Dermis blood vessel endothelial cell (primary cell): Measurements from ENCODE around the gene IMPDH1. TPM values are rescaled to one million over a fixed set of nuclear protein-coding genes. Genes with fewer than 3 reads are reported as not detected.

ENCODE experiments used
- DNase-seq: peaks from one replicate; pipeline ENCODE4 v3.0.0; 2010
- total RNA-seq: library from RNA; depleted of rRNA; stranded (reverse); fragments of >200 nt; gene quantifications from 2 replicates; pipeline ENCODE4 v1.2.3, GENCODE V29; 2014

IMPDH1 gene
- total RNA-seq, 1 donor from 2014 or later: 59.6 TPM

- DNase-seq: peak; percentile 59
Observed at GRCh38 chr7:128405471-128406313, 4.1 kb downstream of the IMPDH1 start.

DNA sequence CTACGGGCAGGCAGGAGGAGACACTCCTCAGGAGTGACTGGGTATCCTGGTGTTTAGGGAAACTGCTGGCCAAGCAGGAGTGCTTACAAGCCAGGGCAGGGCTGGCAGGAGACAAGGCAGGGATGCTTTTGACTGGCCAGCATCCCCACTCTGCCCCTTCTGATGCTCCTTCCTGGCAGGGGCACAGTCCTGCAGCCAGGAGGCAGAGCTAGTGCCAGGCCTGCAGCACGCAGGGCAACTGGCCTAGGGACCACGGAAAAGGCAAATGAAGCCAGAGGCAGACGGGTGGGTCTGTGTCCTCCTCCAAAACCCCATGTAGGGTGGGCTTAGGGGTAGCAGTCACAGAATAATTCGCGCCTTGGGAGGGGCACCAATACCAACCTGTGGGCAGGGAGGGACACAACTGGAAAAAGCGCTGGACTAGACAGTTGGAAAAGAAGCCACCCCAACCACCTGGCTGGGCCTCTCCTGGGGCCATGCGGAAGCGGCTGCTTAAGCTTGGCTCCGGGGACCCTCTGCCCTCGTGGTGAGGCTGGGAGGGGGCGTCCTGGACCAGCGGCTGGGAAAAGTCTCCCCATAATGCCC is 4.8 kb downstream of the IMPDH1 start:
- peak; percentile 37 for DNase-seq

DNA sequence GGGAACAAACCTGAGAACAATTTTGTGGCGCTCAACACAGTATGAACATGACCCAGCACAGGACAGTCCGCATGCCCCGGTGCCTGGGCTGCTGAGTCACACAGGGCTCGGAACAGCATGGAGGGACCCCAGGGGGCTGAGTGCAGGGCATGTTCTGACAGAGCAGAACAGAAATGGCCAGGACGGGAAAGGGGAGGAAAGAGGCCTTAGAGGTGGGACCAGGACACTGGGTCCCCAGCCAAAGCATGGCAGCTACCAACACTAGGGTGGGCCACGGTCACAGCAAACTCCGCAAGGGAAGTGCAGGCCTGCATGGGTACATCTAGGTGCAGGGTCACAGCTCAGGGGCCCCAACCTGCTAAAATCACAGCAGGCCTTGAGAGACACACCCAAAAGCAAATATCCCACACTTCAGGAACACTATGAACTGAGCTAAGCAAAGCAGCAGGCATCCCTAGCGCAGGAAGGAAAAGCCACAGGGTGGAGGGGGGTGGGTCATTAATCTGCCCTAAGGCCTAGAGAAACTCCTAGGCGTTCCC is 5.6 kb downstream of the IMPDH1 start:
- DNase-seq: no peak

DNA sequence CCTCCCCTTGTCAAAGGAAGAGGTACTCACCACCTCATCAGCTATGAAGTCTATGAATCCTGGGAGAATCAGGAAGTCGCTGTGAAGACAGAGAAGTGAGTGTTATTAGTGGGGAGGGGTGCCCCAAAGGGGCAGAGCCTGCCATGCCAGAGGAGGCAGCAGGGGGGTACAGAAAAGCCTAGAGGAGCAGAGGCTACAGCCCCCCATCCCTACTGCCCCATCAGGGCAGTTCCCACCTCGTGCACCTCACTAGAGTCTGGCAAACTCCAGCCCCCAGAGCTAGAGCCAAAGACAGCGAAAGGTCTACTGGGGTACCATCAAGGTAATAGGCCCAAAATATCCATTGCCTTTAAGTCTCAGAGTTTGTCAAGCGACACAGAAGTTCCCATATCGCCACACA is 6.1 kb downstream of the IMPDH1 start:
- DNase-seq: no peak

DNA sequence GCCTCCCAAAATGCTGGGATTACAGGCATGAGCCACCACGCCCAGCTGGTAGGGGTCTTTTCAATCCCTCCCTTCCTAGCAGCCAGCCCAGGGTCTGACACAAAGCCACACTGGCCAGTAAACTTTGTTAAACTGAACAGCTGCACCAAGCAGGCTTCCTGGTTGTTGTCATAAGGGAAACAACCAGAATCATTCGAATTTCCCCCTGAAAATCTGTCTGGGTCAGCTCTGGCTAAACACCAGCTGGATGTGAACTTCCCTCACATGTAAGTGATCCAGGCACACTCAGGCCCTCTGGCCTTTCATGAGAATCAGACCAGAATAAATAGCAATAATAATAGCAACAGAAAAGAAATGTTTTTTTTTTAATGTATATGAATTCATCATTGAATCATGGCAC is 7.4 kb downstream of the IMPDH1 start:
- DNase-seq: peak; percentile 41

GRCh38 chr7:128400566-128400965 is 9.2 kb downstream of the IMPDH1 start:
- DNase-seq: no peak

DNA sequence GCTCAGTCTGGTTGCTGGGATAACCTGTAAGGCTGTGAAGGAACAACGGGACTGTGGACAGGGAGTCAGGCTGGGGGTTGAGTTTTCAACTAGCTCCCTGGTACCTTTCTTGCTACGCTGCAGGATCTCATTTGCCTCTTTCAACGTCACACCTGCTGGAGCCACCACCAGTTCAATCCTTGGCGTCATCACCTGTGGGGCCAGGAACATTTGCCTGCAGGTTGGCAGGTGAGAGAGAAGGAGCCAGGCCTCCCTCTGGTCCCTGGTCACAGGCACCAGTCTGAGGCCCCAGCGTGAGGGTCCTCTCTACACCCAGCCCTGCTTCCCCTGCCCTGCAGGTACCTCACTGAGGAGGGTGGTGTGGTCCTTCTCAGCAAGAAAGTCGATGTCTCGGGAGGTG is 9.8 kb downstream of the IMPDH1 start:
- DNase-seq: no peak

- DNase-seq: no peak
Observed at GRCh38 chr7:128398841-128399135, 11.0 kb downstream of the IMPDH1 start.

DNA sequence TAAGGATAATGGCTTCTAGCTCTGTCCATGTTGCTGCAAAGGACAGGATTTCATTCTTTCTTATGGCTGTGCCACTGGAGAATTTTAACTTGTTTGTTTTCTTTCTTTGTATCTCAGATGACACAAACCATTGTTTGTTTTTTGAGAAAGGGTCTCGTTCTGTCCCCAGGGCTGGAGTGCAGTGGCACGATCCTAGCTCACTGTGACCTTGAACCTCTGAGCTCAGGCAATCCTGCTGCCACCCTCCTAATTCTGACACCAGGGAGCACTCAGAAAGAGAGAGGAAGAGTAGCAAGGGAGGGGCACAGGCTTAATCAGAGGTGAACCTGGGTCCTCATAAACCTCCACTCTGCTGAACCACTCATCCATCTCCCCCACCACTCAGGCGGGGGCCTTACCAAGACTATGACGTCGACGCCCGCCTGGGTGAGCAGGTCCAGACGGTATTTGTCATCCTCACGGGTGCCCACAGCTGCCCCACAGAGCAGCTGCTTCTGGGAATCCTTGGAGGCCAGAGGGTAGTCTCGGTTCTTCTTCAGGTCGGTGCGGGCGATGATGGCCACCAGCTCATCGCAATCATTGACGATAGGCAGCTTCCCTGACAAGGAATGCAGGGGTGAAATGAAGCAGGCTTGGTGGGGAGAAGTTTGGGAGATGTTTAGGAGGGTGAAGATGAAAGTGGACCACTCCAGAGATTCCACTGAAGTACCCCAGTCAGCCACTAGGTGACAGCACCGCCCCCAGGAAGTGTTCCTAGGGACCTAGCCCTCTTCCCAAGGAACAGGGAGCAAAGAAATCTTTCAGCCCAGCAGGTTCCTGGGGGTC is 11.6 kb downstream of the IMPDH1 start:
- DNase-seq: peak; percentile 68

DNA sequence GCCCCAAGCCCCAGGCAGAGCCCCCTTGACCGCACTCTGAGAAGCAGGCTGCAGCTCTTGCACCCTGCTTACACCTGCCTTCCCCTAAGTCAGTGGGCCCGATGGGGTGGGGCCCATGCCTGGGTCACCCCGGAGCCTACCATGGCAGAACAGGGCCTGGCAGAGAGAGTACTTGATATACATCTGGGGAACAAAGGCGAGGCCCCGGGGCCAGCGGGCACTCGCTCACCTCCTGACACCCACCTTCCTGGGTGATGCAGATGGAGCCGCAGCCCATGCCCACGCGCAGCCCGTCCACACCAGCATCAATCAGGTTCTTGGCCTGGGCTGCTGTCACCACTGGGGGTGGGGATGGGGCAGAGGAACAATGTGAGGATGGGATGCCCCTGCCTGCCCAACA is 13.4 kb downstream of the IMPDH1 start:
- no peak for DNase-seq

GRCh38 chr7:128395748-128396147 is 14.0 kb downstream of the IMPDH1 start:
- no peak for DNase-seq

DNA sequence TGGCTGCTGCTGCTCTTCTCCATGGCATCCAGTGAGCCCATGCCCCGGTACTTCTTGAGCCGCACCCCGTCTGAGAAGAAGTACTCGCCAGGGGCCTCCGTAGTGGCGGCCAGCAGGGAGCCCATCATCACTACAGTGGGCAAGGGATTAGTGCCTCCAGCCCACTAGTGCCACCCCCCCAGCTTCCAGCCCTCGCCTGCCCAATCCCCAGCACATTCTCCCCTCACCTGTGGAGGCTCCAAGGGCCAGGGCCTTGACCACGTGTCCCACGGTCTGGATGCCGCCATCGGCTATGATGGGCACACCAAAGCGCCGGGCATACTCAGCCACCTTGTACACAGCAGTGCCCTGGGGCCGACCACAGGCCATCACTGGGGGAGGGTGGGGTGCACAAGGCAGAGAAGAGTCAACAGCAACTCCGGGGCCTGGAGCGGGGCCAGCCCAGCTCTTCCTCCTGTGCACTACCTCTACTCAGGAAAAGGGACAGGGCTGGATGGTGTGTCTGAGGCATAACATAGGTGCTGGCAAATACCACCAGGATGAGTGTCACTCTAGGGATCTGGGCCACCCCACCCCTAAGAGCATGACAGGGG is 14.8 kb downstream of the IMPDH1 start:
- DNase-seq: no peak

DNA sequence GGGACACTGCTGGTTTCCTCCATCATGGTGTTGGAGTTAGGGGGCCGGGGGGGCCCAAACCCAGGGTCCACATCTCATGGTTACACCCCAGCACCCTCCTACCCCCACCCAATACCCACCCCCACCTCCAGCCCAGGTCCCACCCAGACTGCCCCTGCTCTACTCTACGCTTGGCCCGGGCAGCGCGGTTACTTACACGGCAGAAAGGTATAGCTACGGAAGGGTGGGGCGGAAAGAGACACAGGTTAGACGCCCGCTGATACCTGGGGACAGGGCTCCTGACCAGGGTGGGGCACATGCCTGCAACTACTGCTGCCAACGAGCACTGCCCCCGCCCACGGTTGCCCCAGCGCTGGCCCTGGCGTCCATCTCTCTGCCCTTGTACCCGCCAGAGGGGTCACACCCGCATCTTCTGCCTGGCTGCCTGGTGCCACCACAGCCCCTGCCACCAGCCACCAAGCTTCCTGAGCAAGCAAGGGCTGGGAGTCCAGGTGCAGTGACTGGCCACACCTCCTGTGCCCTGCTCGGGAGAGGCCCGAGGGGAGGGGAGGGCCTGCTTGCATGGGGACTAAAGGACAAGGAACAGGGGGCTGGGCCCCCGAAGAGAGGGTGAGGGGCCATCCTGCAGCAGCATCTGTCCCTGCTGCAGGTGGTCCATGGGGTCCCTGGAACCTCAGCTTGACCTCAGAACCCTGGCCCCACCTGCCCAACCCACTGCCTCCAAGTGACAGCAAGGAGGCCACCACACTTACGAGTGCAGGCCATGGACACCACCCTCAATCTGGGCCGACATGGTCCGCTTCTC is 16.1 kb downstream of the IMPDH1 start:
- DNase-seq: no peak

DNA sequence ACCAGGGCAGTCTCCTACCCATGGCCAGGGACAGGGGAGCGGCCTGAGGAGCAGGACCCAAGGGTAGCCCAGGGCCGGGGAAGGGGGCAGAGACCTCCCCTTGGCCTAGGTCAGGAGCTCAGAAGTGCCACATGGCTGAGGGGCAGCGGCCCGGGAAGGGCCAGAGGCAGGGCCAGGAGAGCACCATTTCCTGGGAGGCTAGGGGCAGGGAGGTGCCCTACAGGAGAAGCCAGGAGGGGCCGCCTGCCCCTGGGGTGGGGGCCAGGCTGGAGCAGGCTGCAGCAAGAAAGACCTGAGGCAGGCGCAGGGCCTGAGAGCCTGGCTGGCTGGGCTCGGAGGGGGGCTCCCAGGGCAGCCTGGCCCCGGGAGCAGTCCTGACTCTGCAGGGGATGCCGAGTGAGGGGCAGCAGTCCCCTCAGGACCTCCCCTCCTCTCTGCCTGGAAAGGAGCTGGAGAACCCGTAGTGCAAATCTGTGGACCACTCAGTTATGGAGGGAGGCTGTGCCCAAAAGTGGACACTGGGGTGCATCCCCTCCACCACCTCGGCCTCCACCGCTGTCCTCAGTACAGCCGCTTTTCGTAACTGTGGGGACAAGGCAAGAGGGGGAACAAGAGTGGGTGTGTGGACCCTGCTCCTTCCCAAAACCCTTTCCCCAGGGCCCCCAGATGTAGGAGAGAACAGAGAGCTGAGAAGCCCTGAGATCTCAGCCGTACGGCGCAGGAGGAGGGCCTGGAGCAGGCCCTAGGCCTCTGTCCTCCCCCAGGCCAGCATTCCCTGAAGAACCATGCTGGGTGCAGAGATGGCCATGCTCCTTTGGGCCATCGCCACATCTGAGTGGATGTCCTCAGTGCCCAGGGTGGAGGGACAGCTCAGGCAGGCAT is 17.1 kb downstream of the IMPDH1 start:
- DNase-seq: no peak

- no peak for DNase-seq
Observed at GRCh38 chr7:128391805-128392204, 18.0 kb downstream of the IMPDH1 start.

- DNase-seq: no peak
Observed at GRCh38 chr7:128390871-128391565, 18.8 kb downstream of the IMPDH1 start.

GRCh38 chr7:128389618-128390329 is 20.0 kb downstream of the IMPDH1 start:
- no peak for DNase-seq

- DNase-seq: no peak
Observed at GRCh38 chr7:128389085-128389617, 20.6 kb downstream of the IMPDH1 start.

GRCh38 chr7:128388145-128388485 is 21.7 kb downstream of the IMPDH1 start:
- no peak for DNase-seq
